NCI-H510A treated with DMSO at 0.1 percent for 48 hours (cell line): ENCODE measurements around the gene CCS.
"Not testable (repeated sequence)": the region's sequence is repeated elsewhere in the genome, so short reads cannot be mapped to it uniquely, and the experiment has no call there.

Experiments used
- DNase-seq: peaks from one replicate; lab custom pipeline; 2025; lab: John Stamatoyannopoulos, UW

Gene CCS, protein sequence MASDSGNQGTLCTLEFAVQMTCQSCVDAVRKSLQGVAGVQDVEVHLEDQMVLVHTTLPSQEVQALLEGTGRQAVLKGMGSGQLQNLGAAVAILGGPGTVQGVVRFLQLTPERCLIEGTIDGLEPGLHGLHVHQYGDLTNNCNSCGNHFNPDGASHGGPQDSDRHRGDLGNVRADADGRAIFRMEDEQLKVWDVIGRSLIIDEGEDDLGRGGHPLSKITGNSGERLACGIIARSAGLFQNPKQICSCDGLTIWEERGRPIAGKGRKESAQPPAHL

DNA sequence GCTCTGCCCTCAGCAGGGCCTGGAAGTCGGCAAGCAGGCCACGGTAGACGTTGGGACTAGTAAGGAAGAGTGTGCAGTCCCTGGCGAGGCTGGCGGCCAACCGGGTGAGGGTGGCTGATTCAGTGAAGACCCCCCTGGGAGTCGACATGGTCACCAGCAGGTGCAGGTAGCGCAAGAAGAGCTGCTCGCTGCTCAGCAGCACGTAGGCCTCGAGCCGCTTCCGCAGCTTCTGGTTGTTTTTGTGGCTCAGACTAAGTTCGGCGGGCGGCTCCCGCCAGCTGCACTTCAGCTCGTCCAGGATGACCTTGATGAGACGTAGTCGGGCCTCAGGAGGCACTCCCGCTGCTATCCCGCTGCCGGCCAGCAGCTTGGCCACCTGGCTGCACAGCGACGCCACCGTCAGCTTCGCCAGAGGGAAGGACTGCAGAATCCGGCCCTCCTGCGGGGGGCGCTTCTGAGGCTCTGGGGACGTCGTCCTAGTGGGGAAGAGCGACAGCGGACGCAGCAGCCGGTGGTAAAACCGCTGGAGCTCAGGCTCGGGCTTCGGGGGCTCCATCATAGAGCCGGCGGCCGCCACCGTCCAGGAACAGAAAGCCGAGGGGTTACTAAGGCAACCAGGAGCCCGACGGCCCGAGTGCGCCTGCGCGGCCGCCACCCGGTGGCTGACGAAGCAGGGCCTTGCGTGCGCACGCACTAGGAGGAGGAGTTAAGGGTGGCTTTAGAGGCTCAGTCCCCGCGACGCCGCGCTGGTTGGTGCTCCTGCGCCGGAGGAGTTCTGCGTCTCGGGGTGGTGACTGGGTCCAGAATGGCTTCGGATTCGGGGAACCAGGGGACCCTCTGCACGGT, at the start of gene CCS, which contains the start of gene CCDC87:
Gene CCS, plus strand, starts transcription at position 729 of the 846 bp plus-strand sequence. Its CDS starts 77 bp downstream, at position 806.
Gene CCDC87, minus strand, starts transcription at position 607 of the 846 bp plus-strand sequence. Its CDS starts 48 bp downstream, at position 559.
- DNase-seq = peak; percentile 86

GRCh38 chr11:66543263-66544107, 49.5 kb upstream of the CCS start:
- DNase-seq = no peak

DNA sequence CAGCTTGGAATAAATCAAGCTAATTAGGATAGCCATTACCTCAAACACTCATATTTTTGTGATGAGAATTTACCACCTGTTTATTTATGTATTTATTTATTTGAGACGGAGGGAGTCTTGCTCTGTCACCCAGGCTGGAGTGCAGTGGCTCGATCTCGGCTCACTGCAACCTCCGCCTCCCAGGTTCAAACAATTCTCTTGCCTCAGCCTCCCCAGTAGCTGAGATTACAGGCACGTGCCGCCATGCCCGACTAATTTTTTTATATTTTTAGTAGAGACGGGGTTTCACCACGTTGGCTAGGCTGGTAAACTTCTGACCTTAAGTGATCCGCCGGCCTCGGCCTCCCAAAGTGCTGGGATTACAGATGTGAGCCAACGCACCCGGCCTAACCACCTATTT, 48.0 kb upstream of the CCS start:
- not testable (repeated sequence) for DNase-seq

GRCh38 chr11:66545701-66546367, 47.2 kb upstream of the CCS start, which contains the start of gene ZDHHC24:
ZDHHC24 (minus strand) TSS chr11:66546048; CDS start chr11:66546003, 45 bp downstream.
- peak; percentile 92 for DNase-seq

- DNase-seq = no peak
Observed at GRCh38 chr11:66546368-66546965, 46.5 kb upstream of the CCS start, which contains the start of gene ACTN3. ACTN3 (plus strand) TSS chr11:66546903; CDS start chr11:66546938, 35 bp downstream.

DNA sequence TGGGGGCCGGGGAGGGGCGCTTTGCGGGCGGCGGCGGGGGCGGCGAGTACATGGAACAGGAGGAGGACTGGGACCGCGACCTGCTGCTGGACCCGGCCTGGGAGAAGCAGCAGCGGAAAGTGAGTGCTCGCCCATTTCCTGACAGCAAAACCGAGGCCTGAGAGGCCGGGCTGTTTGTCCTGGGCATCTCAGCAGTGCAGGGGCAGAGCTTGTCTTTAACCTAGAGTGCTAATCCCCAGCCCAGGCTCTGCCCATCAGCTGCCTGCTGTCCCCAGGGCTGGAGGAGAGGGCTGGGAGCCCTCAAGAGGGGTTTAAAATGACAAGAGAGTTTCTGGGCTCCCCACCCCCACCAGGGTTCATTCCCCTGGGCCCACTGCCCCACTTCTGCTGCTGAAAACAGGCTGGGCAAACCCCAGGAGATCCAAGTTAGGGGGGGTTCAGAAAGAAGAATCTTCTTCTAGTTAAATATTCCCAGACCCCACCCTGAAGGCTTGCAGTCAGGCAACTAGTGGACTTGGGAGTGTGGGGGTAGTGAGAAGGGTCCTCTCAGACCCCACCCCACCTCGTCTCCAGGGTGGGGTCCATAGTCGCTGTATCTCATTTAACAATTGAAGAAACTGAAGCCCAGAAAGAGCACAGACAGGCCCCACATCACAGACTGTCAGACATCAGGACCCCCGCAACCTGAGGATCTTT, 45.9 kb upstream of the CCS start:
- no peak for DNase-seq

DNA sequence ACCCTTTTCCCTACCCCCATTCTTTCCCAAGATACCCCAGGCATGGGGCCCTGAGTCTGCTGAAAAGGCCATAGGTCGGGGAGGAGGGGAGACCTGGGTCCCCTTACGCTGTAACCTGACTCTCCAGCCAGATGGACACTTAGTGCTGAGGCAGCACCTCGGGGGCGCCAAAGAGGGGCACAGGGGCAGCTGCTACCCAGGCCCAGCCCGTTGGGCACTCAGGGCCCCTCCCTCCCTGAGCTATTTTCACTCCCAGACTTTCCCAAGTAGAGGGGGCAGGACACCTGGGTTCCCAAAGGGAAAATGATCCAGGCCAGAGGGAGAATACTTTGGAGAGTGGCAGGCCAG, 45.3 kb upstream of the CCS start:
- no peak for DNase-seq

DNA sequence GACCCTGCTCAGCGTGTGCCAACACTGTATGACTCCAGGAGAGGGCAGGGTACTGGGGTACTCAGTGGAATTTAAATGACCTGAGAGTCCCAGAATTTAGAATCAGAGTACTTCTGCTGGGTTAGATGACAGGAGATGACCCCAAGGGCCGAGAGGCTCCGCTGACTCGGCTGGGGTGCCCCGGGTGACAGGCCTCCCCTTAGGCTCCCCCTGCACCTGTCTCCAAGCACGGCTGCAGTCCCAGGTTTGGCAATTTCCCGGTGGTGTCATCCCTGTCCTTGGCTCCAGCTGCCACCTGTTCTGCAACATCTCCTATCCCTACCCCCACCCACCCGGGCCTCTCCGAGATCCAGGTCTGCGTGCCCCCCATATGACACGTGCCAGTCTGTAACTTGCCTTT, 44.9 kb upstream of the CCS start:
- no peak for DNase-seq

GRCh38 chr11:66548774-66549630, 44.0 kb upstream of the CCS start:
- DNase-seq = no peak

DNA sequence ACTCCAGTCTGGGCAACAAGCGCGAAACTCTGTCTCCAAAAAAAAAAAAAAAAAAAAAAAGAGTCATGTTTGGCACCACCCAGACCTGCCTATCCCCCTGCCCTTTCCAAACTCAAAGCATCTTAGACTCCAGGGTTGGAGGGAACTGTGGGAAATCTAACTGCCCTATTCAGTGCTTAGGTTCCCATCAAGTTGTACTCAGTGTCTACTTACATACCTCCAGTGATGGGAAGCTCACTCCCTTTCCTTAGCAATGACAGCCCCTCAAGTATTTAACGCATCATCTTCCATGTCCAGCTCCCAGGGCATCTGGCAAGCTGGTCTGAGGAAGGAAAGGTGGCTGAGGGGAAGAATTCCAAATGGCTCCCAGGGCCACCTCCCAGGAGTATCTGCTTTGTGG, 43.3 kb upstream of the CCS start:
- no peak for DNase-seq

DNA sequence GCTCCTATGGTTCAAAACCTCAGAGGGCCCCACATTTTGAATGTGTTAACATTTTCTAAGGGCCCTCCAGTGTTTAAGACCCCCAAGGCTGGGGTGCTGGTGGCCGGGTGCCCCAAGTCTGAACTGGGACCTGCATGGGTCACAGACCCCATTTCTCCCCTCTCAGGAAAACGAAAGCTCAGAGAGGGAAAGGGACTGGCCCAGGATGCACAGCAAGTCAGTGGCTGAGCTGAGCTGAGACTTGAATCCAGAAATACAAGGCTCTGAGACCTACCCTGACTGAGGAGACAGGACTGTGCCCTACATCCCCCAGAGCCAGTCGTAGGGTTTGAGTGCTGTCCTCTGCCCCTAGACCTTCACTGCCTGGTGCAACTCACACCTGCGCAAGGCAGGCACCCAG, 42.1 kb upstream of the CCS start:
- DNase-seq = no peak

GRCh38 chr11:66554602-66555001, 38.4 kb upstream of the CCS start:
- DNase-seq = no peak

- no peak for DNase-seq
Observed at GRCh38 chr11:66555416-66555815, 37.6 kb upstream of the CCS start.

GRCh38 chr11:66556086-66556485, 36.9 kb upstream of the CCS start:
- peak; percentile 86 for DNase-seq

DNA sequence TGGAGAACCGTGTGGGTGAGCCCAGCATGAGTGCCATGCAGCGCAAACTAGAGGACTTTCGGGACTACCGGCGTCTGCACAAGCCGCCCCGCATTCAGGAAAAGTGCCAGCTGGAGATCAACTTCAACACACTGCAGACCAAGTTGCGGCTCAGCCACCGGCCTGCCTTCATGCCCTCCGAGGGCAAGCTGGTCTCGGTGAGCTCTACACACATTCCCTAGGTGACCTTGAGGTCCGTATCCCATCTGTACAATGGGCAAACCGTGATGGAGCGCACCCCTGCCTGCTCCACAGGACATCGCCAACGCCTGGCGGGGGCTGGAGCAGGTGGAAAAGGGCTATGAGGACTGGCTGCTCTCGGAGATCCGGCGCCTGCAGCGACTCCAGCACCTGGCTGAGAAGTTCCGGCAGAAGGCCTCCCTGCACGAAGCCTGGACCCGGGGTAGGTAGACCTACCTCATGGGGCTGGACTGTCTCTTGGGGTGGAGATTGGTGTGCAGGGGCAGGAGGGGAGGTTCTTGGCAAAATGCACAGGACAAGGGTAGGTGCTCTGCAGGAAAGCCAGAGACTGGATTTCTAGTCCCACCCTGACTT, 35.2 kb upstream of the CCS start:
- DNase-seq = no peak

DNA sequence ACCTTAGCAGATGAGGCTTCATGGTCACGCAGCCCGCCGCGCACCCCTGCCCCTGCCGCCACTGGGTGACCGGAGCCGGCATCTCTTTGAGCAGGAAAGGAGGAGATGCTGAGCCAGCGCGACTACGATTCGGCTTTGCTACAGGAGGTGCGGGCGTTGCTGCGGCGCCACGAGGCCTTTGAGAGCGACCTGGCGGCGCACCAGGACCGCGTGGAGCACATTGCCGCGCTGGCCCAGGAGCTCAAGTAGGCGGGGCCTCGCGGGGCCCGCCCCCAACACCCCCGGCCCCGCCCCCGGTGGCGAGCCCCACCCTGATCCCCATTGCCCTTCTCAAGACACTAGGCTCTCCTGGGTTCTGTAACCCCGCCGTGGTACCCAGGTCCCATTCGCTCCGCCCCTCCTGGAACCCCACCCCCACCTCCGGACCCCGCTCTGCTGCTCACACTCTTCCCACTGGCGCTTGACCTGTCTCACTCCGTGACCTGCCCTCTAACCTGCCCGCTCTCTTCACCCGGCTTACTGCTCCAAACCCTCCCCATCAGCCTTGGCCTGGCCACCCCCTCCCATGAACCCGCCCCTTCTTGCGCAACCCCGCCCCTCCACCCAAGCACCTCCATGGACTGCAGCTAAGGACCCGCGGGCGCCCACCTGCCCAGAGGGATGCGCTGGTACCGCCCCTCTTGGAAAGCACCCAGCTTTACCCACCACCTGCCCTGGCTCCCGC, 33.7 kb upstream of the CCS start:
- DNase-seq = no peak

- DNase-seq = no peak
Observed at GRCh38 chr11:66559866-66560676, 32.9 kb upstream of the CCS start.
